Esophagus squamous epithelium (tissue), 4 donors: ENCODE measurements around the gene PDGFC.

Experiments used
- CTCF ChIP-seq, 6 experiments: fragments of 450-650 bp in 4 of 6; fragments of 200-600 bp in 2 of 6; sonication (generic) in 2 of 6; IDR thresholded peaks; one replicate each; pipeline ENCODE4 v1.5.1; 2016 to 2019; ENCODE audit warnings: antibody characterized with exemption in 6 of 6, mild to moderate bottlenecking in 4 of 6, moderate library complexity in 4 of 6
- POLR2A ChIP-seq, 4 donors: fragments of 450-650 bp; IDR thresholded peaks; one replicate each; pipeline ENCODE4 v1.6.1; 2017; ENCODE audit warnings: antibody characterized with exemption in 4 of 4, mild to moderate bottlenecking in 4 of 4, moderate library complexity in 3 of 4

DNA sequence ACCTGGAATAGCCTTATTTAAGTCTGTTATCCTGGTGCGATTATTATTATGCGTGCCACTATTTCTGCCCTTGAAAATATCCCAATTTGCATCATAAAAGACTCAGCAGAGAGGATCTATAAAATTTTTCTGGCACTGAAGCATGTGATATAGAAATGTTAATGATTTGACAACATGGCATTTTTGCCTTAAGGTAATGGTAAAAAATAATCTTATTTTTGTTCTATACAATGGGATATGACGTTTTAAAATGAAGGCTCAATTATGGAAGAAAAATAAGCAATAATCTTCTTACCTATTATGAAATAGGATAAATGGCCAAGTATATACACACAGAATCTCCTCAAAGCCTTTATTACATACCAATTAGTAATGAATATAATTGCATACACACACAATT is 113.5 kb downstream of the PDGFC start:
- no peak for TF ChIP-seq CTCF (IDR thresholded peaks at IDR 0.05)
- TF ChIP-seq POLR2A (IDR thresholded peaks at IDR 0.05): no peak
